HG03460 (cell line): ENCODE results near the gene SHMT2.

ENCODE experiments used
- ATAC-seq: cut with Tn5 transposase; IDR thresholded peaks from one replicate; pipeline ENCODE4 v1.9.1; 2021; ENCODE audit not compliant: unreplicated experiment

The SHMT2 gene

DNA sequence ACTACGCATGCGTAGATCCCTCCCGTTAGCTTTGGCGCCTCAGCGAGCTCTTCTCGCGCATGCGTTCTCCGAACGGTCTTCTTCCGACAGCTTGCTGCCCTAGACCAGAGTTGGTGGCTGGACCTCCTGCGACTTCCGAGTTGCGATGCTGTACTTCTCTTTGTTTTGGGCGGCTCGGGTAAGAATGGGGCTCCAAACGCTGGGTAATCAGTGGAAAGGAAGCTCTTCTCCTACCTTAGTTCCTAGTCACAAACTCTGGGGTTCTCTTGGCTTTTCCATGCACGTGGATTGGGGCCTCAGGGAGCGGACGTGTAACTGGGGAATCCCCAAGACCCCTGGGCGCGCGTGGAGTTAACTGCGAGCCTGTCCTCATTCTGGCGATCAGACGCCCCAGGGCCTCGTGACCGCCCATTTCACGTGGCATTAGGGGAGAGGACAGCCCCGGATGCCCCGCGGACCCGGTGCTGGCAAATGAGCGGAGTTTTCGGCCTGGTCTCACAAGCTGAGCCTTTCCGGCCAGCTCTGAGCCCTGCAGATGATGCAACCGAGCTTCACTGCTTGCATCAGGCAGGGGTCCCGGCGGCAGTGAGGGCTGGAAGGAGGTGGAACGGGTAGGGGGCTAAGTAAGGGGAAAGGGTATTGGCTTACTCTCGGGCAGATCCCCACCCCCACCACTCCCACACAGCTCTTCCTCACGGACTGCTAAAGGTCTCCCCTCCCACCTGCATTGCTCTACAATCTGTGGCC lies at the start of gene SHMT2:
TSS of gene SHMT2 (plus strand) at position 78 of the 747 bp plus-strand sequence. CDS start at position 146, 68 bp downstream.
- ATAC-seq = peak; percentile 59

DNA sequence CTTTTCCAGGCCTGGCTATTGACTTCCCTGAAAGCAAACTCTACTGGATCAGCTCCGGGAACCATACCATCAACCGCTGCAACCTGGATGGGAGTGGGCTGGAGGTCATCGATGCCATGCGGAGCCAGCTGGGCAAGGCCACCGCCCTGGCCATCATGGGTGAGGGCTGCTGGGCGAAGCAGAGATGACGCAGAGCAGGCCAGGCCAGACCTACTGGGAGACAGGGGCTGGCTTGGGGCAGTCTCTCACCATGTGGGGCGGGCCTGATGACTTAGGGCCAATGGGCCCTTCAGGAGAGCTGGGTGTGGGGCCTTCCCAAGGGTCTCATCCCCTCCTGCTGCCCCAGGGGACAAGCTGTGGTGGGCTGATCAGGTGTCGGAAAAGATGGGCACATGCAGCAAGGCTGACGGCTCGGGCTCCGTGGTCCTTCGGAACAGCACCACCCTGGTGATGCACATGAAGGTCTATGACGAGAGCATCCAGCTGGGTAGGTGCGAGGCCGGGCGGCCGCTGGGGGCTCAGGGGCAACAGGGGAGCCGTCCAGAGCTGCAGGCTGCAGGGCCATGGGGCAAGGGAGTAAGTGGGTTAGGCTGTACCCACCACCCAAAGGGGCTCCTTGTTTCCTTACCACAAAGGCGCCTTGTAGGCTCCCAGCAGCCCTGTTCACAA lies 49.1 kb upstream of the SHMT2 start:
- no peak for ATAC-seq

DNA sequence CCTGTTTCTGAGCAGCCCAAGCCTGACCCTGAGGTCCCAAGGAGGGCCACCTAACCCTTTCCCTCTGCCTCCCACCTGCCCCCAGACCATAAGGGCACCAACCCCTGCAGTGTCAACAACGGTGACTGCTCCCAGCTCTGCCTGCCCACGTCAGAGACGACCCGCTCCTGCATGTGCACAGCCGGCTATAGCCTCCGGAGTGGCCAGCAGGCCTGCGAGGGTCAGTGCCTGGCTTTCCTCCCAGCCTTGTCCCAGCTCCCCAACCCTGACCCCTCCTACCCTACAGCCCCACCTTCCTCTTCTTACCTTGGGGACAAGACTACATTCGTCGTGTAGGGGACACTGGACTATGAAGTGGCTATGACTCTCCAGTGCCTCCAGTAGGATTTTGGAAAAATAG lies 48.4 kb upstream of the SHMT2 start:
- ATAC-seq = no peak

DNA sequence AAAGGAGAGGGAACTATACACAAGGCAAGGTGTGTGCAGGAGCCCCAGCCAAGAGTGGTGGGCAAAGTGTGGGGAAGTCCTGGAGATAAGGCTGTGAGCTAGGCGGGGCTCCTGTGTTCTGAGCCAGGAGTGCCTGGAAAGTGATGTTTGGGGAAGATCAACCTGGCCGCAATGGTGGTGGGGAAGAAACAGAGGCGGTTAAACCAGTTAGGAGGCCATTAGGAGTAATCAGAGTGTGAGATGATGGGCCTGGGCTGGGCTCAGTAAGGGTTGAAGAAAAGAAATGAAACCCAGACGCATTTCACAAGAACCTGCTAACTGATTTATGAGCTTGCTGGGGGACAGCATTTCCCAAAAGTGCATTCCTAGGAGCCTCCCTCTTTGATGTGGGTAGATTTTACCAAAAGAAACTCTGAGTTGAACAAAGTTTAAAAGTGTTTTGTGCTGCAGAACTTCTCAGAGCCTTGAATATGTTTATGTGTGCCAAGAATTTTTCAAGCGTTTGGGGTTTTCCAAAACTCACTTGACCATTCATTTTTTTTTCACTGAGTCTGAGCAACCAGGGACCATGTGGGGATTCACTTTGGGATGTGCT lies 47.9 kb upstream of the SHMT2 start:
- ATAC-seq = no peak

DNA sequence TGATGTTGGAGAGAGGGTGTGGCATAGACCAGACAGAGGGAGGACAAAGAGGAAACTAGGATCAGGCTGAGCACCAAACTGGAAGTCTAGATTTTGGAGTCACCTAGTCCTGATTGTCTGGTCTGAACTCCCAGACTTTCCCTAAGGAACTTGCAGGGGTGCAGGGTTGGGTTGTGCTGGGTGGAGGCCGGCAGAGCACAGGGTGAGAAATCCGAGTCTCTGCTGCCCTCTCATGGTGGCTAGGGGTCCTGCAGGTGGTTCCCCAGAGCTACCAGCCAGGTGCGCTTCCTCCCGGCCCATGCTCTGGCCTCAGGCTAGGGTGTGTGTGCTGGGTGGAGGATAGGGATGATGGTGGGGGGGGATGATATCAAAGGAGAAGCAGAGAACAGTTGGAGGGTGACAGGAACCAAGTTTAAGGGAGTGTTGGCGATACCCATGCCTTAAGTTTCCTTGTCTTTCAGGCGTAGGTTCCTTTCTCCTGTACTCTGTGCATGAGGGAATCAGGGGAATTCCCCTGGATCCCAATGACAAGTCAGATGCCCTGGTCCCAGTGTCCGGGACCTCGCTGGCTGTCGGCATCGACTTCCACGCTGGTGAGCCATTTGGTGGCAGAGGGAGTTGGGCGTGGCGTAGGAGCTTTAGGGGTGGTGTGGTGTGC lies 46.5 kb upstream of the SHMT2 start:
- ATAC-seq = peak; percentile 93

DNA sequence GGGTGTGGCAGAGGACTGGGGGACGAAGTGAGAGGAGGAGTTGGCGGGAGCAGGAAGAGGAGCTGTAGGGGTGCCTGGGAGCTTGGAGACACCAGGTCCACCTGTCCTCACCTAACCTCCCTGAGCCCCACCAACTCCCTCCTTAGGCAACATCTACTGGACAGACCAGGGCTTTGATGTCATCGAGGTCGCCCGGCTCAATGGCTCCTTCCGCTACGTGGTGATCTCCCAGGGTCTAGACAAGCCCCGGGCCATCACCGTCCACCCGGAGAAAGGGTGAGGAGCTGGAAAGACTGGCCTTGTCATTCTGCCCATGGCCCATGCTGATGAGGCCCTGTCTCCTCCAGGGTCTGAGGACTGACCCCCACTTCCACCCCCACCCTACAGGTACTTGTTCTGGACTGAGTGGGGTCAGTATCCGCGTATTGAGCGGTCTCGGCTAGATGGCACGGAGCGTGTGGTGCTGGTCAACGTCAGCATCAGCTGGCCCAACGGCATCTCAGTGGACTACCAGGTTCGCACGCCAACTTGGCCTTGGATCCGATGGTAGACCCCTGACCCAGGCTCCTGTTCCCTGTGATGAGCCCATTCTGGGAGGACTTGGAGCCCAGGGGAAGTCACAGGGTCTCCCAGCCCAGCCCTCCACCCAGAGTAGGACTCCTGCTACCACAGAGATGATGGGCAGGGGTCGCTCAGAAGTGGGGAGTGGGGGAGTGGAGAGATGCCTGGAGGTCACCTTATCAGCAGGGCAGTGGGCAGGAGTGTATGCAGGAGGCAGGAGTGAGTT lies 45.4 kb upstream of the SHMT2 start:
- ATAC-seq = no peak

DNA sequence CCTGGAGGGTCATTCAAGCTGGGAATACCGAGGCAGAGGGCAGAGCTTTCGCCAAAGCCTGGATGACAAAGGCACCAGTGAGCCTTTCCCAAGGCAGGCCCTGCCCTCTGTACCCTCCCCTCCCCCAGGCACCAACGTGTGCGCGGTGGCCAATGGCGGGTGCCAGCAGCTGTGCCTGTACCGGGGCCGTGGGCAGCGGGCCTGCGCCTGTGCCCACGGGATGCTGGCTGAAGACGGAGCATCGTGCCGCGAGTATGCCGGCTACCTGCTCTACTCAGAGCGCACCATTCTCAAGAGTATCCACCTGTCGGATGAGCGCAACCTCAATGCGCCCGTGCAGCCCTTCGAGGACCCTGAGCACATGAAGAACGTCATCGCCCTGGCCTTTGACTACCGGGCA lies 44.1 kb upstream of the SHMT2 start:
- no peak for ATAC-seq

DNA sequence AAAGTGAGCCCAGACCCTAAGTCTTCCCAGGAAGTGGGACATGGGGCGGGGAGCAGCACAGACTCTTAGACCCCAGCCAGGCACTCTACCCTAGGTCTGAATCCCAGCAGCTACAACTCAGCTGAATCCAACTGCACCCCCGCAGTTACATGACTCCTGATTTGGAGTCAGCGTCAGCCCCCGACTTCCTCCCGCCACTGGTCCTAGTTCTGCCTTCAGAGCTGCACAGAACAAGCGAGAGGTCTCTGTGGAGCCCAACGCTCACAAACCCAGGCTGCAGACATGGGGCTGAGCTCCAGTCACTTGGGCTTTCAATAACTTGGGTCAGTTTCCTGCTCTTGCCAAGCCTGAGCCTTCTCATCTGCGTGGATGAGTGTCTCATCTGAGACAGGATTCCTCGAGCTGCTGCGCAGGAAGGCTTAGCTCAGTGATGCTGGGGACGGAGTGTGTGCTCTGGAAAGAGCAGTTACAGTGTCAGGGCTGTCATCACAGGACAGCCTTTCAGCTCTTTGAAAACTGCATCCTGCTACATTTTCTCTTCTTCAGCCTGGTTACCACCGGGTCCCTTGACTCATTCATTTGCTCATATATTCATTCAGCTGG lies 43.5 kb upstream of the SHMT2 start:
- no peak for ATAC-seq

DNA sequence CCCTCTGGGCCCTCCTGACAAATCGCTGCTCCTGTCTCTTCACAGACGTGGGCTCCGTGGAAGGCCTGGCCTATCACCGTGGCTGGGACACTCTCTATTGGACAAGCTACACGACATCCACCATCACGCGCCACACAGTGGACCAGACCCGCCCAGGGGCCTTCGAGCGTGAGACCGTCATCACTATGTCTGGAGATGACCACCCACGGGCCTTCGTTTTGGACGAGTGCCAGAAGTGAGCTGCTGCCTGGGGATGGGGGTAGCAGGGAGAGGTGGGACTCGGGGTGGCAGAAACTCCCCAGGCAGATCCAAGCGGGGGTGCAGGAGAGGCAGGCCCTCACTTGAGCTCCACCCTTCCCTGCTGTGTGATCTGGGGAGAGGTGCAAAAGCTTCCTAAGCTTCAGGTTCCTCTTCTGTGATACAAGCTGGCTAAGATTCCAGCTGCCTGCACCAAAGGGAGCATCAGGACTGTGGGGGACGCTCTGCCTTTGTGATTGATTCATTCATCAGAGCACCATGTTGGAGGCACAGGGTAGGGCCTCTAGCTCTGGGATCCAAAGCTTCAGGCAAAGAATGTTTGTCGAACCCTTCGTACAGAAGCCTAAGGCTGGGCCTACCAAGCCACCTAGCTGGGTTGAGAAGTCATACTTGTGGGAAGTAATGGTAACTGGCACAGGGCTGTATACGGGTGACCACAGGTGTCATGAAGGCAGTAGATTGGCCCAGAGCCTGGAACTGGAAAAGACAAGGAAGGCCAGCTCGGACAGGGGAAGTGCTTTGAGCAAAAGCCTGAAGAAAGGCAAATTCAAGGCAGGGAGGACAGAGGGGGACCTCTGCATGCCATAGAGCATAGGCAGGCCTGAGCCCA lies 42.1 kb upstream of the SHMT2 start:
- ATAC-seq = no peak

DNA sequence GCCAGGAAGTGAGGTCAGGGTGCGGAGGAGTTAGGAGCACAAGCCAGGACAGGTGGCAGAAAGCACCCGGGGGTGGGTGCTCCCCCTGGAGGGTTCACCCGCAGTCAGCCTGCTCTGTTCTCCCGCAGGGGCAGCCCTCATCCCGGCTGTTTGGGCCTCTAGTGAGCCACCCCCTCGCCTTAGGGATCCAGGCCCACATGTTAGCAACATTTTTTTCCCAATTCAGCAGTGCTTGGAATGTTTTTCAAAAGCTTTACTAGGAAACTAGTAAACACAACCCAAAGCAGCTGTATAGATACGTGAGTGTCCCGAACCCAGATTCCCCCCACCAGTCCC lies 41.5 kb upstream of the SHMT2 start:
- ATAC-seq = no peak

DNA sequence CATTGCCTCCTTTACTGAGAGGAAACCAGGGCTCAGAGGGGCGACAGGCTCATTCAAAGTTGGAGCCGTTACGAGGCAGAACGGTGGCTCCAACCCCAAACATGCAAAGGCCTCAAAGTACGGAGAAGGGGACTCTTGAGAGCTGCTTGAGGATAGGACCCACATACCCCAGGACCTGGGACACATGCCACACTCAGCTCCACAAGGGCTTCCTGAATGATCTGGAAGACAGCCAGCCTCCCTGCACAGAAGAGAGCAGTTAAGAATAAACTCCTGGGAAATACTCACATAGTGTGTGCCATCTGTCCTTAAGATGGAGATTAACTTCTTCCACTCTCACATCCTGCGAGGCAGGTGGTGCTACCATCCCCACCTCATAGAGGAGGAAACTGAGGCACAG lies 39.5 kb upstream of the SHMT2 start:
- no peak for ATAC-seq

DNA sequence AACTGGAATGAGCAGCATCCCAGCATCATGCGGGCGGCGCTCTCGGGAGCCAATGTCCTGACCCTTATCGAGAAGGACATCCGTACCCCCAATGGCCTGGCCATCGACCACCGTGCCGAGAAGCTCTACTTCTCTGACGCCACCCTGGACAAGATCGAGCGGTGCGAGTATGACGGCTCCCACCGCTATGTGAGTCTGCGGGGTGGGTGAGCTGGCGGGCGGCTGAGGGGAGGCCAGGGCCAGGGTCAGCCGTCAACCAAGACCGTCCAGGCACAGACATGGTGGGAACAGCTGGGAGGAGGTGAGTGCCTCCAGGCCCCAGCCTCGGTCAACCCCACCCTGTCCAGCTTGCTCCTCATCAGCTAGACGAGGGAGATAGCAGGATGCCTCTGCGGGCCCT lies 38.7 kb upstream of the SHMT2 start:
- ATAC-seq = no peak

DNA sequence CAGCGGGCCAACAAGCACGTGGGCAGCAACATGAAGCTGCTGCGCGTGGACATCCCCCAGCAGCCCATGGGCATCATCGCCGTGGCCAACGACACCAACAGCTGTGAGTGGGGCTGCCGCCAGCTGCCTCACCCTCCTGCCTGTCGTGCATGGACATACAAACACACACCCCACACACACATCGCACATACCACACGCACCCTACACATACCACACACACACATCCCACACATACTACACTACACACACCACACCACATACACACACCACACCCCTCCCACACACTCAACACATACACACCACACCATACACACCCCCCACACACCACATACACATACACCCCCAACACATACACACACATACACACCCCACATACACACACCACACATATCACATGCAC lies 38.1 kb upstream of the SHMT2 start:
- ATAC-seq = no peak

DNA sequence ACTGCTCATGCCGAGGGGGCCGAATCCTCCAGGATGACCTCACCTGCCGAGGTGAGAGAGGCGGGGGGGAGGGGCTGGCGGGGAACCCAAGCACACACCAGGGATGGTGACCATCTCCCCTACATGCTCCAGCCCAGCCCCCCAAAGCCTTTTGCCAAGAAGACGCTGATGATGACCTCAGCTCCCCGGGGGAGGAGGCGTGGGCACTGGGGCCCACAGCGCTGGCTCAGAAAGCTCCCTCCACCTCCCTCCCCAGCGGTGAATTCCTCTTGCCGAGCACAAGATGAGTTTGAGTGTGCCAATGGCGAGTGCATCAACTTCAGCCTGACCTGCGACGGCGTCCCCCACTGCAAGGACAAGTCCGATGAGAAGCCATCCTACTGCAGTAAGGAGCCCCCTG lies 36.6 kb upstream of the SHMT2 start:
- ATAC-seq = no peak

DNA sequence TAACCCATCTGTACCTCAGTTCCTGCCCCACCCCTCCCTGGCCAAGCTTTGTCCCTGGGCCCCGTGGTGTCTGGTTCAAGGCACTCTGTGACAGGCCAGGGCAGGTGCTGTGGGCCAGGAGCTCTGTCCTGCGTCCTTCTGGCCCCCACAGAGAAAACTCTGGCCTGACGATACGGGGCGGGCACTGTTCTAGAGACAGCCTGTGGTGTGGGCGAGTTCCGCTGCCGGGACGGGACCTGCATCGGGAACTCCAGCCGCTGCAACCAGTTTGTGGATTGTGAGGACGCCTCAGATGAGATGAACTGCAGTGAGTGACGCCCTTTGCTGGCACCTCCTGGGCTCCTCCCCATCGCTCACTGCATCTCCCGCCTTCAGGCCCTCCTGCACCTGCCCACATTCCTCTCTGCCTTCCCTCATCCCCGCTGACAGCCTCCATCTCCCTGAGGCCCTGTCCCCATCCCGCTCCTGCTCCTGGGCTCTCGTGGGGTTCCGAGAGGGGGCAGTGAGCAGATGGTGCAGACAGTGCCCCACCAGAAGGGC lies 35.7 kb upstream of the SHMT2 start:
- ATAC-seq = no peak

DNA sequence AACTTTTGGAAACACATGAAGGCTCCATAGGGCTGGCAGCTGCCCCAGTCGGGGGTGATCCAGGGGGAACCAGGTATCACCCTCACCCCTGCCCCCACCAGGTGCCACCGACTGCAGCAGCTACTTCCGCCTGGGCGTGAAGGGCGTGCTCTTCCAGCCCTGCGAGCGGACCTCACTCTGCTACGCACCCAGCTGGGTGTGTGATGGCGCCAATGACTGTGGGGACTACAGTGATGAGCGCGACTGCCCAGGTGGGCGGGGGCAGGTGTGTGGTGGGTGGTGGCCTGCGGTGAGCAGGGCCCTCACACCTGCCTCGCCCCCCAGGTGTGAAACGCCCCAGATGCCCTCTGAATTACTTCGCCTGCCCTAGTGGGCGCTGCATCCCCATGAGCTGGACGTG lies 35.3 kb upstream of the SHMT2 start:
- no peak for ATAC-seq

DNA sequence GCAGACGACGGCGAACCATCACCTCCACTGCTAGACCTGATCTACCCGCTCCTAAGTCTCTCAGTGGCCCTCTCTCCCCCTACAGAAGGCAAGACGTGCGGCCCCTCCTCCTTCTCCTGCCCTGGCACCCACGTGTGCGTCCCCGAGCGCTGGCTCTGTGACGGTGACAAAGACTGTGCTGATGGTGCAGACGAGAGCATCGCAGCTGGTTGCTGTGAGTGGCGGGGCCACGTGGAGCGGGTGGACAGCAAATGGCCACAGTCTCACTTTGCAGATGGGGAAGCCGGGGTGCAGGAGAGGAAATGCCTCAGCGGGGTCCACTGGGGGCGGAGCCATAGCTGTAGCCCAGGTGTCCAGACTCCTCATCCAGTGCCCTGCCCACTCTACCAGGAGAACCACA lies 34.3 kb upstream of the SHMT2 start:
- ATAC-seq = no peak

DNA sequence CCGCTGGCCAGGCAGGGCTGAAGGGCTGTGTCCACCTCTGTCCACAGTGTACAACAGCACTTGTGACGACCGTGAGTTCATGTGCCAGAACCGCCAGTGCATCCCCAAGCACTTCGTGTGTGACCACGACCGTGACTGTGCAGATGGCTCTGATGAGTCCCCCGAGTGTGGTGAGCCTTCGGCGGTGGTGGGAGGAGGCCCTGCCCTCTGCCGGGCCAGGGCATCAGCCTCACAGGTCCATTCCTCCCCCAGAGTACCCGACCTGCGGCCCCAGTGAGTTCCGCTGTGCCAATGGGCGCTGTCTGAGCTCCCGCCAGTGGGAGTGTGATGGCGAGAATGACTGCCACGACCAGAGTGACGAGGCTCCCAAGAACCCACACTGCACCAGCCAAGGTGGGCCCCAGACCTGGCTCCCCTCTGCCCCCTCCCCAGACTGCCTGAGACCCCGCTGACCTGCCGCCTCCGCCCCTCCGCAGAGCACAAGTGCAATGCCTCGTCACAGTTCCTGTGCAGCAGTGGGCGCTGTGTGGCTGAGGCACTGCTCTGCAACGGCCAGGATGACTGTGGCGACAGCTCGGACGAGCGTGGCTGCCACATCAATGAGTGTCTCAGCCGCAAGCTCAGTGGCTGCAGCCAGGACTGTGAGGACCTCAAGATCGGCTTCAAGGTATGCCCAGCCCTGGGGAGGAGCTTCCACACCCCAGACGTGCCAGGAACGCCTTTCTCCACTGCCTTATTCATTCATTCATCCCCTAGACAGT lies 33.7 kb upstream of the SHMT2 start:
- no peak for ATAC-seq

DNA sequence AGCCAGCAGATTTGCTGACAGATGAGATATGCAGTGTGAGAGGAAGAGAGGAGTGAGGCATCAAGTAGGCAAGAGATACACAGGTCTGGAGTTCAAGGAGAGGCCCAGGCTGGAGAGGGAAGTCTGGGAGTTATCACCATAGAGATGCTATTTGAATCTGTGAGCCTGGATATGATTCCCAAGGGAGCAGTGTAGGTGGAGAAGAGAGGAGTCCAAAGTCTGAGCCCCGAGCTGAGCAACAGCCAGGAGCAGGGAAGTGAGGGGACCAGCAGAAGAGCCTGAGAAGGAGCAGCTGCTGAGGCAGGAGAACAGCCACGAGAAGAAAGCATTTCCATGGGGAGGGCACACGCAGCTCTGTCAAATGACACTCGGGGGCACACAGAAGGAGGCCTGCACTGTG lies 33.1 kb upstream of the SHMT2 start:
- no peak for ATAC-seq
